ENCODE data around the gene AMHR2.

- TF ChIP-seq ETS1 (IDR thresholded peaks at IDR 0.05), result no peak
- no peak for TF ChIP-seq EZH2 (IDR thresholded peaks at IDR 0.05; ENCODE audit: low read depth, unreplicated experiment)
- no peak for TF ChIP-seq CTCF (conservative IDR thresholded peaks at IDR 0.05; ENCODE audit: low read depth in 2 of 2)
- TF ChIP-seq POLR2AphosphoS5 (IDR thresholded peaks at IDR 0.05; ENCODE audit: low read depth), result no peak
- no peak for TF ChIP-seq EZH2phosphoT487 (IDR thresholded peaks at IDR 0.05; ENCODE audit: unreplicated experiment)
These were observed 42.0 kb downstream of the AMHR2 start for GRCh38 chr12:53465679-53466078.
